ENCODE results near the gene EI24. TPM values are rescaled to one million over a fixed set of nuclear protein-coding genes. Genes with fewer than 3 reads are reported as not detected.

Gene EI24
- total RNA-seq, 1 experiment from 2014 or later: 82.2 TPM

GRCh38 chr11:125579811-125580210, 10.5 kb downstream of the EI24 start:
- no peak for DNase-seq
- Mint-ChIP-seq H3K9me3 (ENCODE audit: low read depth, unreplicated experiment) (no peaks in the 10 kb centered on the region), H3K4me3 (ENCODE audit: low read depth, unreplicated experiment) (no peak overlapping the region), H3K27ac (ENCODE audit: unreplicated experiment) (no peak overlapping the region), H3K4me1 (ENCODE audit: low read depth, unreplicated experiment) (no peaks in the 10 kb centered on the region), H3K36me3 (ENCODE audit: insufficient read depth, unreplicated experiment) (peaks cover 12% of the 10 kb centered on the region), H3K27me3 (ENCODE audit: unreplicated experiment) (no peaks in the 10 kb centered on the region)
- intact Hi-C loops (cut with micrococcal nuclease; ENCODE audit: unreplicated experiment): no loop called here
- no peak for TF ChIP-seq CTCF (IDR thresholded peaks at IDR 0.05; ENCODE audit: unreplicated experiment)
- BruUV-seq (replicated peaks): no TSS peak
- CTCF ChIA-PET: no interaction called here

GRCh38 chr11:125583496-125583895, 14.2 kb downstream of the EI24 start:
- H3K9me3 Mint-ChIP-seq (ENCODE audit: low read depth, unreplicated experiment): no peaks in the 10 kb centered on the region
- intact Hi-C loops (cut with micrococcal nuclease; ENCODE audit: unreplicated experiment): no loop called here
- TF ChIP-seq CTCF (IDR thresholded peaks at IDR 0.05; ENCODE audit: unreplicated experiment): no peak
- H3K4me1 Mint-ChIP-seq (ENCODE audit: low read depth, unreplicated experiment): peaks cover 7% of the 10 kb centered on the region
- H3K36me3 Mint-ChIP-seq (ENCODE audit: insufficient read depth, unreplicated experiment): peaks cover 12% of the 10 kb centered on the region
- no peak for DNase-seq
- H3K27ac Mint-ChIP-seq (ENCODE audit: unreplicated experiment): no peak overlapping the region
- no peaks in the 10 kb centered on the region for H3K27me3 Mint-ChIP-seq (ENCODE audit: unreplicated experiment)
- H3K4me3 Mint-ChIP-seq (ENCODE audit: low read depth, unreplicated experiment): no peak overlapping the region
- BruUV-seq (replicated peaks): no TSS peak
- CTCF ChIA-PET: no interaction called here

- no peak overlapping the region for H3K27ac Mint-ChIP-seq (ENCODE audit: unreplicated experiment)
Observed at GRCh38 chr11:125585487-125585886, 16.2 kb downstream of the EI24 start.

GRCh38 chr11:125586623-125587022, 17.3 kb downstream of the EI24 start:
- DNase-seq: no peak
- Mint-ChIP-seq H3K4me1 (ENCODE audit: low read depth, unreplicated experiment) (peaks cover 9% of the 10 kb centered on the region), H3K27ac (ENCODE audit: unreplicated experiment) (no peak overlapping the region), H3K9me3 (ENCODE audit: low read depth, unreplicated experiment) (no peaks in the 10 kb centered on the region), H3K36me3 (ENCODE audit: insufficient read depth, unreplicated experiment) (peaks cover 17% of the 10 kb centered on the region), H3K27me3 (ENCODE audit: unreplicated experiment) (no peaks in the 10 kb centered on the region), H3K4me3 (ENCODE audit: low read depth, unreplicated experiment) (no peak overlapping the region)
- intact Hi-C loops (cut with micrococcal nuclease; ENCODE audit: unreplicated experiment): no loop called here
- TF ChIP-seq CTCF (IDR thresholded peaks at IDR 0.05; ENCODE audit: unreplicated experiment): no peak
- CTCF ChIA-PET: no interaction called here
- BruUV-seq (replicated peaks): no TSS peak

More at GRCh38 chr11:125585487-125585886, 16.2 kb downstream of the EI24 start:
- intact Hi-C loops (cut with micrococcal nuclease; ENCODE audit: unreplicated experiment): no loop called here
- H3K4me3 Mint-ChIP-seq (ENCODE audit: low read depth, unreplicated experiment): no peak overlapping the region
- H3K4me1 Mint-ChIP-seq (ENCODE audit: low read depth, unreplicated experiment): peaks cover 9% of the 10 kb centered on the region
- DNase-seq: no peak
- TF ChIP-seq CTCF (IDR thresholded peaks at IDR 0.05; ENCODE audit: unreplicated experiment): no peak
- no TSS peak for BruUV-seq (replicated peaks)
- H3K9me3 Mint-ChIP-seq (ENCODE audit: low read depth, unreplicated experiment): no peaks in the 10 kb centered on the region
- CTCF ChIA-PET: no interaction called here
- no peaks in the 10 kb centered on the region for H3K27me3 Mint-ChIP-seq (ENCODE audit: unreplicated experiment)
- peaks cover 12% of the 10 kb centered on the region for H3K36me3 Mint-ChIP-seq (ENCODE audit: insufficient read depth, unreplicated experiment)
